SK-N-SH (cell line): Measurements from ENCODE around the gene NOS1. TPM values are rescaled to one million over a fixed set of nuclear protein-coding genes. Genes with fewer than 3 reads are reported as not detected.

Source experiments
- CTCF ChIA-PET: fragments of 300-600, 350-600 bp; formaldehyde crosslinking; extraction: SDS; loops from one replicate; lab custom pipeline; 2021; lab: Yijun Ruan, JAX
- POLR2A ChIA-PET: fragments of 350-600 bp; sonication (Branson Sonifier 250); formaldehyde crosslinking; extraction: SDS; loops from one replicate; lab custom pipeline; 2020; ENCODE audit warnings: antibody characterized with exemption, inconsistent platforms; lab: Yijun Ruan, JAX
- DNase-seq: peaks from one replicate; pipeline ENCODE4 v3.0.0; 2012
- H2AFZ ChIP-seq: fragments of 200-600 bp; sonication (generic); 2 replicates; pipeline ENCODE4 v1.8.1; 2016; ENCODE audit warnings: antibody characterized with exemption, mild to moderate bottlenecking, low read depth
- H3F3A ChIP-seq: fragments of 200-600 bp; sonication (generic); replicated peaks from 2 replicates; pipeline ENCODE3; 2016; ENCODE audit warnings: antibody characterized with exemption, mild to moderate bottlenecking; ENCODE audit not compliant: insufficient read depth
- H3K27ac ChIP-seq, 2 experiments: fragments of 200-500 bp in 1 of 2; fragments of 200-600 bp in 1 of 2; sonication (Bioruptor generic) in 1 of 2; sonication (generic), shearing (Covaris generic) in 1 of 2; 2 replicates each; pipeline versions ENCODE4 v1.5.1 to v1.6.1; 2014 to 2016; ENCODE audit warnings: low read depth in 2 of 2, inconsistent platforms in 1 of 2, low read length in 1 of 2, mild to moderate bottlenecking in 1 of 2, mixed read lengths in 1 of 2
- H3K27me3 ChIP-seq: fragments of 200-600 bp; sonication (generic), shearing (Covaris generic); 2 replicates; pipeline ENCODE4 v1.6.1; 2016; ENCODE audit warnings: mixed run types; ENCODE audit not compliant: insufficient read depth
- H3K36me3 ChIP-seq, 2 experiments: fragments of 200-500 bp in 1 of 2; fragments of 200-600 bp in 1 of 2; sonication (Bioruptor generic) in 1 of 2; sonication (generic) in 1 of 2; replicated peaks in 1 of 2; 2 replicates each; pipeline versions ENCODE3 to v1.5.1; 2014 to 2016; ENCODE audit warnings: low read length in 1 of 2, mild to moderate bottlenecking in 1 of 2; ENCODE audit not compliant: insufficient read depth in 2 of 2, control insufficient read depth in 1 of 2
- H3K4me1 ChIP-seq, 2 experiments: fragments of 200-500 bp in 1 of 2; fragments of 200-600 bp in 1 of 2; sonication (Bioruptor generic) in 1 of 2; sonication (generic), shearing (Covaris generic) in 1 of 2; 2 replicates each; pipeline versions ENCODE4 v1.5.1 to v1.6.1; 2014 to 2016; ENCODE audit warnings: low read depth in 1 of 2, low read length in 1 of 2, mixed run types in 1 of 2; ENCODE audit not compliant: insufficient read depth in 2 of 2, control insufficient read depth in 1 of 2
- H3K4me2 ChIP-seq: fragments of 200-600 bp; sonication (generic), shearing (Covaris generic); 2 replicates; pipeline ENCODE4 v1.6.1; 2017; ENCODE audit warnings: mixed run types
- H3K4me3 ChIP-seq, 2 experiments: fragments of 200-500 bp in 1 of 2; fragments of 200-600 bp in 1 of 2; sonication (Bioruptor generic) in 1 of 2; sonication (generic), shearing (Covaris generic) in 1 of 2; 2 replicates each; pipeline versions ENCODE4 v1.5.1 to v1.8.1; 2014 to 2016; ENCODE audit warnings: low read depth in 2 of 2, inconsistent platforms in 1 of 2, low read length in 1 of 2, mild to moderate bottlenecking in 1 of 2, mixed read lengths in 1 of 2, moderate library complexity in 1 of 2
- H3K79me2 ChIP-seq: fragments of 200-600 bp; sonication (generic); 2 replicates; pipeline ENCODE4 v1.8.1; 2017; ENCODE audit warnings: mild to moderate bottlenecking; ENCODE audit not compliant: insufficient read depth
- H3K9ac ChIP-seq: fragments of 200-600 bp; sonication (generic); 2 replicates; pipeline ENCODE4 v1.6.1; 2017; ENCODE audit warnings: mixed run types
- H3K9me2 ChIP-seq: fragments of 200-600 bp; sonication (generic); 2 replicates; pipeline ENCODE4 v1.6.1; 2017; ENCODE audit warnings: mixed run types
- H3K9me3 ChIP-seq: fragments of 200-600 bp; sonication (generic); 2 replicates; pipeline ENCODE4 v1.6.1; 2017; ENCODE audit warnings: mixed run types, mild to moderate bottlenecking, moderate library complexity
- H4K20me1 ChIP-seq: fragments of 200-600 bp; sonication (generic); 2 replicates; pipeline ENCODE4 v1.6.1; 2017; ENCODE audit warnings: mild to moderate bottlenecking, mixed run types; ENCODE audit not compliant: insufficient read depth
- ELF1 ChIP-seq: IDR thresholded peaks from 2 replicates; pipeline ENCODE4 v1.4.0; 2012
- EP300 ChIP-seq, 2 experiments: IDR thresholded peaks; 2 replicates each; pipeline versions ENCODE4 v1.4.0 to v1.6.1; 2012; ENCODE audit warnings: borderline replicate concordance in 1 of 2, low read depth in 1 of 2, low read length in 1 of 2
- FOXJ3 ChIP-seq: sonication (generic); formaldehyde crosslinking; IDR thresholded peaks from 2 replicates; pipeline ENCODE4 v1.5.1; 2020; ENCODE audit warnings: mild to moderate bottlenecking, missing genetic modification reagents
- GABPA ChIP-seq: IDR thresholded peaks from 2 replicates; pipeline ENCODE4 v1.4.0; 2012; ENCODE audit warnings: low read depth, mild to moderate bottlenecking
- NFIC ChIP-seq: IDR thresholded peaks from 2 replicates; pipeline ENCODE4 v1.4.0; 2012; ENCODE audit warnings: borderline replicate concordance
- RAD21 ChIP-seq: IDR thresholded peaks from 2 replicates; pipeline ENCODE4 v1.6.1; 2012; ENCODE audit warnings: mild to moderate bottlenecking, low read length
- RCOR1 ChIP-seq: fragments of 150-350 bp; IDR thresholded peaks from 2 replicates; pipeline ENCODE4 v1.6.1; 2017; ENCODE audit warnings: antibody characterized with exemption, low read length
- RXRA ChIP-seq: IDR thresholded peaks from 2 replicates; pipeline ENCODE4 v1.4.0; 2012; ENCODE audit warnings: low read depth, mild to moderate bottlenecking, borderline replicate concordance
- SMC3 ChIP-seq: IDR thresholded peaks from 2 replicates; pipeline ENCODE4 v1.6.1; 2012; ENCODE audit warnings: low read depth, low read length, improper control_type of control experiment
- TAF1 ChIP-seq: IDR thresholded peaks from 2 replicates; pipeline ENCODE4 v1.6.1; 2012; ENCODE audit warnings: low read depth, mild to moderate bottlenecking, low read length, moderate library complexity, borderline replicate concordance
- WGBS: methylation state at CpG from one replicate; pipeline ENCODE4 v1.1.6; 2017; ENCODE audit warnings: low lambda C conversion rate; 5-methylcytosine and 5-hydroxymethylcytosine counted together
- polyA plus RNA-seq, 3 experiments: library from polyadenylated mRNA; depleted of rRNA; stranded (reverse); fragments of >200 nt; gene quantifications; 2 replicates each; pipeline ENCODE4 v1.2.3, GENCODE V29; 2012
- TF ChIP-seq, protein P1 (sequence below): IDR thresholded peaks from 2 replicates; pipeline ENCODE4; 2012
- TF ChIP-seq, protein P2 (sequence below): IDR thresholded peaks from 2 replicates; pipeline ENCODE4 v1.4.0; 2012; ENCODE audit warnings: low read depth, borderline replicate concordance
- TF ChIP-seq, protein P3 (sequence below): fragments of 200-600 bp; sonication (generic); IDR thresholded peaks from 2 replicates; pipeline ENCODE4 v1.6.1; 2017; ENCODE audit warnings: antibody characterized with exemption, mild to moderate bottlenecking, moderate library complexity
- TF ChIP-seq, protein P4 (sequence below): IDR thresholded peaks from 2 replicates; pipeline ENCODE4 v1.4.0; 2012; ENCODE audit warnings: low read depth, borderline replicate concordance

Gene NOS1
- polyA plus RNA-seq, 1 of the 3 experiments (the other 2 are of a cell fraction) = 0.02 TPM

DNA sequence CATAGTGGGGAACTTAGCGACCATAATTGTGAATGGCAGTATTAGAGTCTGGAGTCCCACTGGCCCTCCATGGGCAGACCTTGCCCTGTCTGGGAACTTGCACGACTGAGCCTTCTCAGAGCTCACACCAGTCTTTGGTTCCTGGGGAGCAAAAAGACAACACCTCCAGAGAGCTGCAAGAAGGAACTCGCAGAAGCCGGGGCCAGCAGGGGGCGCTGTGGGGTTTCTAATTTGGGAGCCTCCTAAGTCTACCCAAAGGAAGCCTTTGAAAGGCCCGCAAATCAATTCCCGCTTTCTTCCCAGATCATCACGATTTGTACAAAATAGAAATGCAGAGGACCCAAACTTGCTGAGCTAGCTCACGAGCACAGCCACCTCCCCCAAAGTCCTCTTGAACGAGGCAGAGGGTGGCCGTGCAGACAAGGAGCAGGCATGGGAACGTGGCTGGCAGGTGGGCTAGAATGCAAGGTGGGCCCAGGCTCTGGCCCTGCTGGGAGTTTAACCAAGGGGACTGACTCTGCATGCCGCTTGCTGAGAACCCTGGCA, 124.9 kb downstream of the NOS1 start:
- Histone ChIP-seq H3K4me1 (no peaks in the 10 kb centered on the region), H2AFZ (no peak overlapping the region), H3F3A (no peaks in the 10 kb centered on the region), H3K36me3 (no peaks in the 10 kb centered on the region), H4K20me1 (no peaks in the 10 kb centered on the region), H3K9me2 (no peaks in the 10 kb centered on the region), H3K79me2 (no peaks in the 10 kb centered on the region), H3K27me3 (no peaks in the 10 kb centered on the region; the same call in 1 of the 2 replicates), H3K4me2 (no peak overlapping the region), H3K27ac (no peak overlapping the region), H3K4me3 (no peak overlapping the region; a peak in 1 of 4 replicates), H3K9ac (no peak overlapping the region), H3K9me3 (no peaks in the 10 kb centered on the region)
- no peak for TF ChIP-seq FOXJ3 (CRISPR knock-in tag)
- TF ChIP-seq, protein P1, sequence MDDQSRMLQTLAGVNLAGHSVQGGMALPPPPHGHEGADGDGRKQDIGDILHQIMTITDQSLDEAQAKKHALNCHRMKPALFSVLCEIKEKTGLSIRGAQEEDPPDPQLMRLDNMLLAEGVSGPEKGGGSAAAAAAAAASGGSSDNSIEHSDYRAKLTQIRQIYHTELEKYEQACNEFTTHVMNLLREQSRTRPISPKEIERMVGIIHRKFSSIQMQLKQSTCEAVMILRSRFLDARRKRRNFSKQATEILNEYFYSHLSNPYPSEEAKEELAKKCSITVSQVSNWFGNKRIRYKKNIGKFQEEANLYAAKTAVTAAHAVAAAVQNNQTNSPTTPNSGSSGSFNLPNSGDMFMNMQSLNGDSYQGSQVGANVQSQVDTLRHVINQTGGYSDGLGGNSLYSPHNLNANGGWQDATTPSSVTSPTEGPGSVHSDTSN = no peak
- TF ChIP-seq EP300 (IDR thresholded peaks at IDR 0.05; ENCODE audit: borderline replicate concordance in 1 of 2, low read depth in 1 of 2, low read length in 1 of 2) = no peak
- no peak for TF ChIP-seq RXRA
- TF ChIP-seq, protein P2, sequence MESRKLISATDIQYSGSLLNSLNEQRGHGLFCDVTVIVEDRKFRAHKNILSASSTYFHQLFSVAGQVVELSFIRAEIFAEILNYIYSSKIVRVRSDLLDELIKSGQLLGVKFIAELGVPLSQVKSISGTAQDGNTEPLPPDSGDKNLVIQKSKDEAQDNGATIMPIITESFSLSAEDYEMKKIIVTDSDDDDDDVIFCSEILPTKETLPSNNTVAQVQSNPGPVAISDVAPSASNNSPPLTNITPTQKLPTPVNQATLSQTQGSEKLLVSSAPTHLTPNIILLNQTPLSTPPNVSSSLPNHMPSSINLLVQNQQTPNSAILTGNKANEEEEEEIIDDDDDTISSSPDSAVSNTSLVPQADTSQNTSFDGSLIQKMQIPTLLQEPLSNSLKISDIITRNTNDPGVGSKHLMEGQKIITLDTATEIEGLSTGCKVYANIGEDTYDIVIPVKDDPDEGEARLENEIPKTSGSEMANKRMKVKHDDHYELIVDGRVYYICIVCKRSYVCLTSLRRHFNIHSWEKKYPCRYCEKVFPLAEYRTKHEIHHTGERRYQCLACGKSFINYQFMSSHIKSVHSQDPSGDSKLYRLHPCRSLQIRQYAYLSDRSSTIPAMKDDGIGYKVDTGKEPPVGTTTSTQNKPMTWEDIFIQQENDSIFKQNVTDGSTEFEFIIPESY = no peak
- no peak for TF ChIP-seq GABPA
- no peak for TF ChIP-seq TAF1
- TF ChIP-seq, protein P3, sequence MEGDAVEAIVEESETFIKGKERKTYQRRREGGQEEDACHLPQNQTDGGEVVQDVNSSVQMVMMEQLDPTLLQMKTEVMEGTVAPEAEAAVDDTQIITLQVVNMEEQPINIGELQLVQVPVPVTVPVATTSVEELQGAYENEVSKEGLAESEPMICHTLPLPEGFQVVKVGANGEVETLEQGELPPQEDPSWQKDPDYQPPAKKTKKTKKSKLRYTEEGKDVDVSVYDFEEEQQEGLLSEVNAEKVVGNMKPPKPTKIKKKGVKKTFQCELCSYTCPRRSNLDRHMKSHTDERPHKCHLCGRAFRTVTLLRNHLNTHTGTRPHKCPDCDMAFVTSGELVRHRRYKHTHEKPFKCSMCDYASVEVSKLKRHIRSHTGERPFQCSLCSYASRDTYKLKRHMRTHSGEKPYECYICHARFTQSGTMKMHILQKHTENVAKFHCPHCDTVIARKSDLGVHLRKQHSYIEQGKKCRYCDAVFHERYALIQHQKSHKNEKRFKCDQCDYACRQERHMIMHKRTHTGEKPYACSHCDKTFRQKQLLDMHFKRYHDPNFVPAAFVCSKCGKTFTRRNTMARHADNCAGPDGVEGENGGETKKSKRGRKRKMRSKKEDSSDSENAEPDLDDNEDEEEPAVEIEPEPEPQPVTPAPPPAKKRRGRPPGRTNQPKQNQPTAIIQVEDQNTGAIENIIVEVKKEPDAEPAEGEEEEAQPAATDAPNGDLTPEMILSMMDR = peak; percentile 77
- peak; percentile 80 for TF ChIP-seq RAD21
- peak; percentile 57 for TF ChIP-seq SMC3
- ChIA-PET POLR2A (no interaction called here), CTCF (interaction anchor here (0.6 to 7.9 kb wide), 64 partner anchors 9 to 799 kb away, joined by 3 to 102 read pairs (median 4); partner anchors contain the start of gene NOS1)
- DNase-seq = peak; percentile 70
- WGBS = 20% methylated on average over 6 of the region's 13 CpGs

DNA sequence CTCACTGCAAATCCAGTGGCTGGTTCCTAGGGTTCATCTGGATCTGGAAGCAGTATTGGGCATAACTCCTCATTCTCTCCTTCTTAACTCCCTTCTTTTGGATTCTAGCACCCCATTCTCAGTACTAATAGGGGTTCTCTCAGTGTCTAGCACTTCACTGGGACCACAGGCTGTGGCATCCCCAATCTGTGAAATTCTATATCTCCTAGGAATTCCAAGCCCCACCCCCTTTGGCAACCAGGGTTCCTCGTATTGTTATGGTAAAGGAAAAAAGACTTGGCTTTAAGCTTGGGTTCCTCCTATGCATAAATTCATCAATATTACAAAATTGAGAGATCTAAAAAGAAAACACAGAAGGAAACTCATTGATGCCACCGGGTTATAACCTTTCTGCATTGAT, 126.2 kb downstream of the NOS1 start:
- Histone ChIP-seq H3K9me3 (no peaks in the 10 kb centered on the region), H3K79me2 (no peaks in the 10 kb centered on the region), H3K9ac (no peak overlapping the region), H3F3A (no peaks in the 10 kb centered on the region), H2AFZ (no peak overlapping the region), H4K20me1 (no peaks in the 10 kb centered on the region), H3K36me3 (no peaks in the 10 kb centered on the region), H3K9me2 (no peaks in the 10 kb centered on the region), H3K4me2 (no peak overlapping the region), H3K27ac (no peak overlapping the region), H3K4me1 (no peaks in the 10 kb centered on the region), H3K27me3 (no peaks in the 10 kb centered on the region; the same call in 1 of the 2 replicates), H3K4me3 (no peak overlapping the region)
- ChIA-PET CTCF (interaction anchor here (0.6 to 7.9 kb wide), 19 partner anchors 9 to 1141 kb away, joined by 3 to 102 read pairs (median 8); partner anchors contain the start of gene SUDS3), POLR2A (no interaction called here)
- TF ChIP-seq RCOR1 (no peak), ELF1 (no peak), EP300 (IDR thresholded peaks at IDR 0.05; ENCODE audit: borderline replicate concordance in 1 of 2, low read depth in 1 of 2, low read length in 1 of 2) (no peak), SMC3 (no peak), NFIC (no peak), RXRA (no peak)
- TF ChIP-seq, protein P2 = no peak
- TF ChIP-seq, protein P4, sequence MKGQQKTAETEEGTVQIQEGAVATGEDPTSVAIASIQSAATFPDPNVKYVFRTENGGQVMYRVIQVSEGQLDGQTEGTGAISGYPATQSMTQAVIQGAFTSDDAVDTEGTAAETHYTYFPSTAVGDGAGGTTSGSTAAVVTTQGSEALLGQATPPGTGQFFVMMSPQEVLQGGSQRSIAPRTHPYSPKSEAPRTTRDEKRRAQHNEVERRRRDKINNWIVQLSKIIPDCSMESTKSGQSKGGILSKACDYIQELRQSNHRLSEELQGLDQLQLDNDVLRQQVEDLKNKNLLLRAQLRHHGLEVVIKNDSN = no peak
- WGBS = 29% methylated on average over 2 of the region's 2 CpGs
- DNase-seq = no peak
